HepG2 (cell line): Measurements from ENCODE around the gene SDK1. TPM values are rescaled to one million over a fixed set of nuclear protein-coding genes. Genes with fewer than 3 reads are reported as not detected.

ENCODE experiments used
- ATAC-seq: fragments of 200-7000 bp; cut with Tn5 transposase; 3 replicates; pipeline ENCODE4 v1.9.1; 2020; ENCODE audit warnings: mild to moderate bottlenecking, moderate library complexity
- BruUV-seq: library from RNA; stranded (reverse); fragments of 400-500 nt; replicated peaks from 2 replicates; lab custom pipeline; 2021; lab: Mats Ljungman, UMichigan
- CTCF ChIA-PET: fragments of 300-600 bp; formaldehyde crosslinking; extraction: SDS; loops from one replicate; lab custom pipeline; 2021; ENCODE audit warnings: low total read pairs, inconsistent platforms, low intra/inter-chr PET ratio; lab: Yijun Ruan, JAX
- POLR2A ChIA-PET: fragments of 350-600 bp; sonication (Branson Sonifier 250); formaldehyde crosslinking; loops from one replicate; lab custom pipeline; 2020; ENCODE audit warnings: antibody characterized with exemption, inconsistent platforms; lab: Yijun Ruan, JAX
- DNase-seq: peaks from one replicate; pipeline ENCODE4 v3.0.0-alpha.2; 2015; ENCODE audit warnings: low spot score
- FAIRE-seq: peaks from 3 replicates; lab custom pipeline; 2011; peaks lifted over from hg19 to GRCh38; lab: Jason Lieb, UNC
- H2AFZ ChIP-seq: one replicate; pipeline ENCODE4 v1.6.1; 2011; ENCODE audit warnings: low read length, inconsistent platforms
- H3K27ac ChIP-seq: fragments of 300-600 bp; 3 replicates; pipeline ENCODE4 v1.8.0; 2011; ENCODE audit warnings: mixed run types, mild to moderate bottlenecking, mixed read lengths, low read length, inconsistent platforms; ENCODE audit not compliant: insufficient read depth; ENCODE audit errors: extremely low read length
- H3K27me3 ChIP-seq, 2 experiments: fragments of 200-600 bp in 1 of 2; 2 replicates in 1 of 2; 3 replicates in 1 of 2; pipeline versions ENCODE4 v1.6.0 to v1.8.0; 2011; ENCODE audit warnings: low read length in 2 of 2, mild to moderate bottlenecking in 2 of 2, moderate library complexity in 2 of 2, inconsistent platforms in 1 of 2; ENCODE audit not compliant: insufficient read depth in 2 of 2, control insufficient read depth in 1 of 2
- H3K36me3 ChIP-seq, 2 experiments: fragments of 200-600 bp in 1 of 2; replicated peaks in 1 of 2; 2 replicates in 1 of 2; 3 replicates in 1 of 2; pipeline versions ENCODE4 v1.5.1 to v1.8.0; 2011; ENCODE audit warnings: low read length in 2 of 2, inconsistent platforms in 1 of 2; ENCODE audit not compliant: insufficient read depth in 2 of 2, control insufficient read depth in 1 of 2
- H3K4me1 ChIP-seq: 2 replicates; pipeline ENCODE4 v1.5.1; 2012; ENCODE audit warnings: low read length, inconsistent platforms; ENCODE audit not compliant: insufficient read depth
- H3K4me2 ChIP-seq: 2 replicates; pipeline ENCODE4 v1.6.0; 2011; ENCODE audit warnings: low read depth, low read length, inconsistent platforms
- H3K4me3 ChIP-seq, 3 experiments: fragments of 200-600 bp in 1 of 3; sonication (generic), shearing (Covaris generic) in 1 of 3; replicated peaks in 1 of 3; 2 replicates each; pipeline ENCODE4 v1.5.1; 2011 to 2016; ENCODE audit warnings: low read length in 3 of 3, inconsistent platforms in 2 of 3, low read depth in 2 of 3, mild to moderate bottlenecking in 2 of 3, control low read depth in 1 of 3, mixed read lengths in 1 of 3; ENCODE audit not compliant: insufficient read depth in 1 of 3
- H3K79me2 ChIP-seq: one replicate; pipeline ENCODE4 v1.6.1; 2011; ENCODE audit warnings: low read length, inconsistent platforms; ENCODE audit not compliant: insufficient read depth
- H3K9ac ChIP-seq: 2 replicates; pipeline ENCODE4 v1.6.0; 2011; ENCODE audit warnings: mild to moderate bottlenecking, low read depth, low read length, inconsistent platforms; ENCODE audit not compliant: insufficient read depth
- H3K9me3 ChIP-seq: 2 replicates; pipeline ENCODE4 v1.5.1; 2012; ENCODE audit warnings: mild to moderate bottlenecking, low read length
- H4K20me1 ChIP-seq: 2 replicates; pipeline ENCODE4 v1.6.0; 2011; ENCODE audit warnings: inconsistent platforms, mild to moderate bottlenecking, low read length, moderate library complexity; ENCODE audit not compliant: insufficient read depth
- ARNTL ChIP-seq: sonication (generic); formaldehyde crosslinking; IDR thresholded peaks from 2 replicates; pipeline ENCODE4 v1.4.0; 2020; ENCODE audit warnings: mild to moderate bottlenecking, missing genetic modification reagents
- MAZ ChIP-seq, 2 experiments: sonication (generic) in 1 of 2; formaldehyde crosslinking in 1 of 2; IDR thresholded peaks; 2 replicates each; pipeline versions ENCODE4 v1.5.0 to v1.6.1; 2012 to 2020; ENCODE audit warnings: low read depth in 2 of 2, mild to moderate bottlenecking in 2 of 2, borderline replicate concordance in 1 of 2, improper control_type of control experiment in 1 of 2, low read length in 1 of 2, missing genetic modification reagents in 1 of 2, moderate library complexity in 1 of 2
- NFRKB ChIP-seq: fragments of 450-650 bp; IDR thresholded peaks from 2 replicates; pipeline ENCODE4 v1.6.1; 2017
- NR3C1 ChIP-seq: sonication (generic); formaldehyde crosslinking; IDR thresholded peaks from 2 replicates; pipeline ENCODE4 v1.4.0; 2020; ENCODE audit warnings: missing genetic modification reagents
- POLR2A ChIP-seq, 2 experiments: IDR thresholded peaks; 2 replicates each; pipeline ENCODE4 v1.6.1; 2011; ENCODE audit warnings: low read depth in 2 of 2, low read length in 2 of 2, mild to moderate bottlenecking in 1 of 2, moderate library complexity in 1 of 2; ENCODE audit not compliant: insufficient read depth in 1 of 2
- SMARCE1 ChIP-seq: fragments of 450-650 bp; IDR thresholded peaks from 2 replicates; pipeline ENCODE4 v1.6.1; 2017; ENCODE audit warnings: borderline replicate concordance
- TFE3 ChIP-seq: IDR thresholded peaks from 2 replicates; pipeline ENCODE4 v1.6.1; 2016
- ZBTB7A ChIP-seq: sonication (generic); formaldehyde crosslinking; IDR thresholded peaks from 2 replicates; pipeline ENCODE4 v1.8.0; 2022; ENCODE audit warnings: mild to moderate bottlenecking, missing genetic modification reagents
- ZNF160 ChIP-seq: sonication (generic); formaldehyde crosslinking; IDR thresholded peaks from 2 replicates; pipeline ENCODE4 v1.8.0; 2022; ENCODE audit warnings: mild to moderate bottlenecking, inconsistent platforms, missing genetic modification reagents
- ZNF317 ChIP-seq: sonication (generic); formaldehyde crosslinking; IDR thresholded peaks from 2 replicates; pipeline ENCODE4 v1.5.0; 2020; ENCODE audit warnings: mild to moderate bottlenecking, missing genetic modification reagents
- ZNF512 ChIP-seq: sonication (generic); formaldehyde crosslinking; IDR thresholded peaks from 2 replicates; pipeline ENCODE4 v1.4.0; 2020; ENCODE audit warnings: mild to moderate bottlenecking, missing genetic modification reagents
- ZNF556 ChIP-seq: sonication (generic); formaldehyde crosslinking; IDR thresholded peaks from 2 replicates; pipeline ENCODE4 v1.4.0; 2020; ENCODE audit warnings: mild to moderate bottlenecking, missing genetic modification reagents, borderline replicate concordance
- ZNF644 ChIP-seq: IDR thresholded peaks from 2 replicates; pipeline ENCODE4 v1.6.1; 2016; ENCODE audit warnings: low read depth
- WGBS: methylation state at CpG from one replicate; pipeline ENCODE4 v1.1.6; 2017; ENCODE audit warnings: low lambda C conversion rate; 5-methylcytosine and 5-hydroxymethylcytosine counted together
- in situ Hi-C: cut with HindIII; loops from 2 replicates; pipeline ENCODE4 v1.10.0; 2017; ENCODE audit warnings: low pct_unique_long_range_greater_than_20kb; ENCODE audit not compliant: extremely low pct_ligation_motif_present
- intact Hi-C: fragments of 100-400 bp; cut with micrococcal nuclease; formaldehyde crosslinking; loops from one replicate; pipeline ENCODE4 v1.10.0; 2022; ENCODE audit not compliant: unreplicated experiment
- polyA plus RNA-seq, 8 experiments: library from polyadenylated mRNA; depleted of rRNA in 3 of 8; stranded (reverse) in 7 of 8; unstranded in 1 of 8; fragments of >200 nt; fragmentation: Illumina TruSeq in 4 of 8; extraction: Trizol in 4 of 8; gene quantifications; 2 replicates each; pipeline versions ENCODE4 v1.2.1 to v1.2.3, GENCODE V29; 2011 to 2016; ENCODE audit warnings: low read depth in 4 of 8, missing spikeins in 1 of 8, mixed read lengths in 1 of 8; ENCODE audit not compliant: insufficient read depth in 1 of 8
- total RNA-seq, 5 experiments: library from RNA; depleted of rRNA; stranded (reverse); fragments of >200 nt; fragmentation: Illumina TruSeq; extraction: Trizol; gene quantifications; 2 replicates each; pipeline ENCODE4 v1.2.3, GENCODE V29; 2016; ENCODE audit warnings: low read depth in 1 of 5

Gene SDK1
- total and polyA plus RNA-seq, 2 of the 13 experiments (the other 11 are each of a cell fraction or from before 2014, with no cell fraction given), result 0.35 to 2.4 TPM

- Histone ChIP-seq H3K36me3 (no peaks in the 10 kb centered on the region), H2AFZ (no peak overlapping the region), H3K79me2 (no peaks in the 10 kb centered on the region), H4K20me1 (no peaks in the 10 kb centered on the region), H3K27ac (no peak overlapping the region), H3K4me3 (no peak overlapping the region), H3K4me1 (no peaks in the 10 kb centered on the region), H3K4me2 (no peak overlapping the region), H3K9ac (no peak overlapping the region), H3K27me3 (no peaks in the 10 kb centered on the region), H3K9me3 (no peaks in the 10 kb centered on the region)
- BruUV-seq, result no TSS peak
- TF ChIP-seq ZNF317 (CRISPR knock-in tag) (no peak), ARNTL (CRISPR knock-in tag) (no peak), ZNF160 (CRISPR knock-in tag) (no peak), NR3C1 (CRISPR knock-in tag) (no peak), MAZ (IDR thresholded peaks at IDR 0.05; ENCODE audit: borderline replicate concordance, low read depth, low read length) (no peak), MAZ (CRISPR knock-in tag; IDR thresholded peaks at IDR 0.05; ENCODE audit: low read depth) (no peak), ZBTB7A (no peak), ZNF556 (CRISPR knock-in tag) (no peak)
- 87% methylated on average over 17 of the region's 18 CpGs for WGBS
- CTCF ChIA-PET, result no interaction called here
- ATAC-seq (no peak), FAIRE-seq (no peak), DNase-seq (no peak)
- in situ Hi-C loops (no loop called here), intact Hi-C loops (no loop called here)
- POLR2A ChIA-PET, result no interaction called here
These were observed 873.8 kb downstream of the SDK1 start for GRCh38 chr7:4174884-4175283.

GRCh38 chr7:4175346-4175973 lies 874.4 kb downstream of the SDK1 start:
- in situ Hi-C loops, result no loop called here
- ATAC-seq (no peak), FAIRE-seq (no peak), DNase-seq (no peak)
- Histone ChIP-seq H3K4me2 (no peak overlapping the region), H3K4me3 (no peak overlapping the region), H4K20me1 (no peaks in the 10 kb centered on the region), H2AFZ (no peak overlapping the region), H3K27me3 (no peaks in the 10 kb centered on the region), H3K36me3 (no peaks in the 10 kb centered on the region), H3K9ac (no peak overlapping the region), H3K9me3 (no peaks in the 10 kb centered on the region), H3K27ac (no peak overlapping the region), H3K4me1 (no peaks in the 10 kb centered on the region), H3K79me2 (no peaks in the 10 kb centered on the region)
- no peak for TF ChIP-seq TFE3 (CRISPR knock-in tag)
- no peak for TF ChIP-seq POLR2A (IDR thresholded peaks at IDR 0.05; ENCODE audit: insufficient read depth in 1 of 2, low read depth in 2 of 2, low read length in 2 of 2)
- TF ChIP-seq SMARCE1, result no peak
- no peak for TF ChIP-seq ZNF644
- no peak for TF ChIP-seq ZNF512
- TF ChIP-seq NFRKB, result no peak
- ChIA-PET POLR2A (no interaction called here), CTCF (no interaction called here)
- intact Hi-C loops, result no loop called here
- BruUV-seq, result no TSS peak
- 94% methylated on average over 27 of the region's 34 CpGs for WGBS
